Ascending aorta (tissue), 2 donors: ENCODE data around the gene ETV1. TPM values are rescaled to one million over a fixed set of nuclear protein-coding genes. Genes with fewer than 3 reads are reported as not detected.

Source experiments
- DNase-seq, 2 donors: peaks; one replicate each; pipeline ENCODE4 v3.0.0-alpha.2; 2019; ENCODE audit warnings: low spot score in 2 of 2
- H3K27ac ChIP-seq, 2 donors: fragments of 200-600 bp; sonication (generic); one replicate each; pipeline ENCODE4 v1.5.1; 2016 to 2017; ENCODE audit warnings: mild to moderate bottlenecking in 1 of 2
- H3K27me3 ChIP-seq: fragments of 200-600 bp; sonication (generic); one replicate; pipeline ENCODE4 v1.5.1; 2017
- H3K36me3 ChIP-seq, 2 donors: fragments of 200-600 bp; sonication (generic); one replicate each; pipeline ENCODE4 v1.5.1; 2016
- H3K4me1 ChIP-seq, 2 donors: fragments of 200-600 bp; sonication (generic); one replicate each; pipeline ENCODE4 v1.5.1; 2016 to 2017; ENCODE audit warnings: mild to moderate bottlenecking in 1 of 2
- H3K4me3 ChIP-seq, 2 donors: fragments of 200-600 bp; sonication (generic); one replicate each; pipeline ENCODE4 v1.5.1; 2016 to 2017; ENCODE audit warnings: mild to moderate bottlenecking in 1 of 2
- H3K9me3 ChIP-seq, 2 donors: fragments of 200-600 bp; sonication (generic); one replicate each; pipeline ENCODE4 v1.5.1; 2016
- CTCF ChIP-seq, 3 experiments: fragments of 200-600 bp in 2 of 3; fragments of 450-650 bp in 1 of 3; sonication (generic) in 2 of 3; IDR thresholded peaks; one replicate each; pipeline ENCODE4 v1.5.1; 2016 to 2019; ENCODE audit warnings: antibody characterized with exemption in 3 of 3, mild to moderate bottlenecking in 1 of 3, moderate library complexity in 1 of 3
- intact Hi-C: fragments of 100-400 bp; cut with DNase I; formaldehyde crosslinking; loops from one replicate; pipeline ENCODE4 v1.15.1; 2023
- total RNA-seq: library from RNA; depleted of rRNA; stranded (reverse); fragments of >200 nt; gene quantifications from one replicate; pipeline ENCODE4 v1.1.0, GENCODE V29; 2016

The ETV1 gene
- total RNA-seq, 1 donor from 2014 or later, result 5.3 TPM

- intact Hi-C loops, result no loop called here
- TF ChIP-seq CTCF (IDR thresholded peaks at IDR 0.05), result no peak
- H3K27ac ChIP-seq, result no peak overlapping the region
- DNase-seq, result peak in 1 of 2 donors; percentile 66
- H3K36me3 ChIP-seq, result no peaks in the 10 kb centered on the region
- H3K9me3 ChIP-seq, result no peaks in the 10 kb centered on the region
- H3K27me3 ChIP-seq, result no peaks in the 10 kb centered on the region
- no peak overlapping the region for H3K4me3 ChIP-seq
- H3K4me1 ChIP-seq, result no peaks in the 10 kb centered on the region
These were observed 8.4 kb downstream of the ETV1 start for GRCh38 chr7:13981070-13981469.

- H3K36me3 ChIP-seq, result no peaks in the 10 kb centered on the region
- no peak overlapping the region for H3K4me3 ChIP-seq
- no peaks in the 10 kb centered on the region for H3K4me1 ChIP-seq
- intact Hi-C loops, result no loop called here
- no peak for TF ChIP-seq CTCF (IDR thresholded peaks at IDR 0.05)
- H3K9me3 ChIP-seq, result no peaks in the 10 kb centered on the region
- peak overlapping the region in 1 of 2 donors; percentile 31 for H3K27ac ChIP-seq
- no peak for DNase-seq
- no peaks in the 10 kb centered on the region for H3K27me3 ChIP-seq
These were observed 9.0 kb downstream of the ETV1 start for GRCh38 chr7:13980474-13980873.

DNA sequence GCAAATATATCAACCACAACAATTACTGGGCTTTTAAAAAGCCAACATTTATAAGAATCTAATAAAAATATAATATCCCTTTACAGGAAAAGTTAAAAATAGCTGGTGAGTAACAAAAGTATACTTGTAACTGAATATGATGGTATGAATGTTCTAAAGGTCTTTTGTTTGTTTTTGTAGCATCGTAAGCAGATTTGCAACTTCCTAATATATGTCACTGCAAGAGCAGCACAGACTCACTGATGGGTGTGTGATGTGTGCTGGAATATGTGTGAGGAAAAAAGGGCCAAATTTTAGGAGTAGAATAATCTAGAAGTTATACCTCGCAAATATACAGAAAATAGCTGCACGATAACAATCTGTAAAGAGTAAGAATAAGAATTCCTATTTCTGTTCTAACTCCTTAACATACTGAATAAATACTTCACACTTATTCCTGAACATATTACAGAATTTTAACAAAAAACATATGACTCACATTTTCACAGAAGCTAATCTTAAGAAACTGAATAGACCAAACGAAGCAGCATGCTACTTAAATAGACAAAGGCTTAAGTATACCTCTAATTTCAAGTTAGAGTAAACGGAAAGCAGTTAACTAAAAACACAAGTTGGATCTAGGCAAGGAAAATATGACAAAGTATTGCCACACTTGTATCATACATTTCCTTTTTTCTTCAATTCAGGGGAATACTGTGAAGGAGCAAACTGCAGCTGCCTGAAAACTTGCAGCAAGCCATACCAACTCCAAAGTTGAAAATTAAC, 9.6 kb downstream of the ETV1 start:
- Histone ChIP-seq H3K36me3 (no peaks in the 10 kb centered on the region), H3K4me1 (no peaks in the 10 kb centered on the region), H3K4me3 (no peak overlapping the region), H3K9me3 (no peaks in the 10 kb centered on the region), H3K27ac (peak overlapping the region in 1 of 2 donors; percentile 31), H3K27me3 (no peaks in the 10 kb centered on the region)
- no peak for TF ChIP-seq CTCF (IDR thresholded peaks at IDR 0.05)
- intact Hi-C loops, result no loop called here
- no peak for DNase-seq

GRCh38 chr7:13976594-13976993, 12.9 kb downstream of the ETV1 start:
- no peak for DNase-seq
- Histone ChIP-seq H3K27me3 (no peaks in the 10 kb centered on the region), H3K4me1 (no peaks in the 10 kb centered on the region), H3K9me3 (no peaks in the 10 kb centered on the region), H3K27ac (no peak overlapping the region), H3K4me3 (no peak overlapping the region), H3K36me3 (peaks cover 0 to 4% of the 10 kb centered on the region in 2 donors)
- no peak for TF ChIP-seq CTCF (IDR thresholded peaks at IDR 0.05)
- intact Hi-C loops, result no loop called here

DNA sequence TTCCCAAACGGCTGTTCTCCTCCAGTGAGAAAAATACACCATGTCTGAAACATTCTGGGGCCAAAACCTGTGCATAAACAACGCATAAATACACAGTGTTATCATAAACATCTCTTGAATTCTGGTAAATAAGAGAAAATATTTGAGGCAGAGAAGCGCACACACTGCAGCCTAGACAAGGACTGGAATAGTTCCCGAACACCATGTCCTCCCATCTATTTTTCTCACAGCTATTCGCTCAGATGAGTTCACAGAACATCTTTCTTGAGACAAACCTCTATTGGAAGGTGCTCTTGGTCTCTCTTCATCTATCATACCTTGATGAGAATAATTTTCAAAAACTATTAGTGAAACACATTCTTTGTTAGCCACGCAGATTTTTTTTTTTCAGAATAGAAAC, 24.4 kb downstream of the ETV1 start:
- H3K27ac ChIP-seq, result no peak overlapping the region
- no peaks in the 10 kb centered on the region for H3K36me3 ChIP-seq
- H3K9me3 ChIP-seq, result no peaks in the 10 kb centered on the region
- H3K27me3 ChIP-seq, result no peaks in the 10 kb centered on the region
- H3K4me1 ChIP-seq, result no peaks in the 10 kb centered on the region
- H3K4me3 ChIP-seq, result no peak overlapping the region
- no peak for TF ChIP-seq CTCF (IDR thresholded peaks at IDR 0.05)
- intact Hi-C loops, result no loop called here
- no peak for DNase-seq
